ENCODE data around the gene ARPC5L. TPM values are rescaled to one million over a fixed set of nuclear protein-coding genes. Genes with fewer than 3 reads are reported as not detected.

ARPC5L gene
- total and polyA plus RNA-seq, 2 of the 8 experiments (the other 6 are each of a cell fraction or from before 2014, with no cell fraction given): 34.1 to 50.6 TPM

DNA sequence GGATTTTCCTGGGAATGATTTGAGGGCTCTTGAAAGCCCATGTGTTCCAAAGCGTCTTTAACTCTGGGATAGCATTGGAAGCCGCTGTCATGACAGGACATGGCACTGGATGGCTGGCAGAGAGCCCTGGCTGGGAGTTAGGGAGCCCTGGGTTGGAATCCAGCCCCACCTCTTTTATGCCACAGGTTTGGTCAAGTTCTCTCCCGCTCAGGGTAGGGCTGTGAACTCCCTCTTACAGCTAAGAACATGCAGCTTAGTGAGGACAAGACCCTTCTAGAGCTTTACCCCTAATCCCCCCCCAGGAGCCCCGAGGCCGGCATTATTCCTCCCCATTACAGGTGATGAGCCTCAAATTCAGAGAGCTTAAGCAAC is 47.8 kb upstream of the ARPC5L start (continued):
- TF ChIP-seq EP300 (IDR thresholded peaks at IDR 0.05; ENCODE audit: borderline replicate concordance in 1 of 2, low read depth in 2 of 2, low read length in 2 of 2) (no peak), JUND (IDR thresholded peaks at IDR 0.05; ENCODE audit: low read length) (no peak), HDAC2 (IDR thresholded peaks at IDR 0.05; ENCODE audit: borderline replicate concordance in 1 of 2, low read depth in 2 of 2, low read length in 2 of 2) (no peak), BRCA1 (IDR thresholded peaks at IDR 0.05; ENCODE audit: low read depth, low read length) (no peak)
- TF ChIP-seq, protein P1, sequence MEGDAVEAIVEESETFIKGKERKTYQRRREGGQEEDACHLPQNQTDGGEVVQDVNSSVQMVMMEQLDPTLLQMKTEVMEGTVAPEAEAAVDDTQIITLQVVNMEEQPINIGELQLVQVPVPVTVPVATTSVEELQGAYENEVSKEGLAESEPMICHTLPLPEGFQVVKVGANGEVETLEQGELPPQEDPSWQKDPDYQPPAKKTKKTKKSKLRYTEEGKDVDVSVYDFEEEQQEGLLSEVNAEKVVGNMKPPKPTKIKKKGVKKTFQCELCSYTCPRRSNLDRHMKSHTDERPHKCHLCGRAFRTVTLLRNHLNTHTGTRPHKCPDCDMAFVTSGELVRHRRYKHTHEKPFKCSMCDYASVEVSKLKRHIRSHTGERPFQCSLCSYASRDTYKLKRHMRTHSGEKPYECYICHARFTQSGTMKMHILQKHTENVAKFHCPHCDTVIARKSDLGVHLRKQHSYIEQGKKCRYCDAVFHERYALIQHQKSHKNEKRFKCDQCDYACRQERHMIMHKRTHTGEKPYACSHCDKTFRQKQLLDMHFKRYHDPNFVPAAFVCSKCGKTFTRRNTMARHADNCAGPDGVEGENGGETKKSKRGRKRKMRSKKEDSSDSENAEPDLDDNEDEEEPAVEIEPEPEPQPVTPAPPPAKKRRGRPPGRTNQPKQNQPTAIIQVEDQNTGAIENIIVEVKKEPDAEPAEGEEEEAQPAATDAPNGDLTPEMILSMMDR (IDR thresholded peaks at IDR 0.05; ENCODE audit: control extremely low read depth in 1 of 3, insufficient read depth in 1 of 3, low read depth in 1 of 3, low read length in 3 of 3): no peak

Measured in H1 (cell line).